ENCODE results near the gene STAU1.
"Not testable (repeated sequence)": the region's sequence is repeated elsewhere in the genome, so short reads cannot be mapped to it uniquely, and the experiment has no call there.

The STAU1 gene

DNA sequence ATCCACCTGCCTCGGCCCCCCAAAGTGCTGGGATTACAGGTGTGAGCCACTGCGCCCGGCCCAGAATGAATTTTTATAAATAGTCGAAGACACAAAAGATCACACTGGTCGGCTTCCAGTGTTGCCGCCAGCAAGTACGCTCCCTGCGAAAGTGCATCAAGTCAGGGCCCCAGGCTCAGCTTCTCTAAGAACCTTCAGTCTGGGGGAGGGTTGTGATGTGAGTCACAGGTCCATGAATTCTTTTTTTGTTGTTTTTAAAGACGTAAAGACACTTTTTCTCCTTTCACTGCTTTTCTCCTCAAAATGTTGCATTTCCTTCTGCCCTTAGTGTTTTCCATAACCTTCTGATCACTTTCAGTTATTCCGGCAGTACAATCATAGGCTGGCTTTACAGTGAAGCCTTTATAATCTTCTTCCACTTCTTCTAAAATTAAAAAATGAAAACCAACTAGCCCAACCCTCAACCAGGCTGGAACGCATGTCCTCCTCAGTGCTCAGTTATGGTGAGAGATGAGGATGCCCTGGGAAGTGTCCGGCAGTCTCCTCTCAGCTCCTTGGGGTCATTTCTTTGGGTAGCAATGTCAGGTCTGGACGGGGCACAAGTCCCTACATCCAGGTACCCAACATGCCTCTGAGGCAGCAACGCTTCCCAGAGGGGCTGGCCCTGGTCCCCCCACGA is 75.4 kb downstream of the STAU1 start:
- no peak for DNase-seq

DNA sequence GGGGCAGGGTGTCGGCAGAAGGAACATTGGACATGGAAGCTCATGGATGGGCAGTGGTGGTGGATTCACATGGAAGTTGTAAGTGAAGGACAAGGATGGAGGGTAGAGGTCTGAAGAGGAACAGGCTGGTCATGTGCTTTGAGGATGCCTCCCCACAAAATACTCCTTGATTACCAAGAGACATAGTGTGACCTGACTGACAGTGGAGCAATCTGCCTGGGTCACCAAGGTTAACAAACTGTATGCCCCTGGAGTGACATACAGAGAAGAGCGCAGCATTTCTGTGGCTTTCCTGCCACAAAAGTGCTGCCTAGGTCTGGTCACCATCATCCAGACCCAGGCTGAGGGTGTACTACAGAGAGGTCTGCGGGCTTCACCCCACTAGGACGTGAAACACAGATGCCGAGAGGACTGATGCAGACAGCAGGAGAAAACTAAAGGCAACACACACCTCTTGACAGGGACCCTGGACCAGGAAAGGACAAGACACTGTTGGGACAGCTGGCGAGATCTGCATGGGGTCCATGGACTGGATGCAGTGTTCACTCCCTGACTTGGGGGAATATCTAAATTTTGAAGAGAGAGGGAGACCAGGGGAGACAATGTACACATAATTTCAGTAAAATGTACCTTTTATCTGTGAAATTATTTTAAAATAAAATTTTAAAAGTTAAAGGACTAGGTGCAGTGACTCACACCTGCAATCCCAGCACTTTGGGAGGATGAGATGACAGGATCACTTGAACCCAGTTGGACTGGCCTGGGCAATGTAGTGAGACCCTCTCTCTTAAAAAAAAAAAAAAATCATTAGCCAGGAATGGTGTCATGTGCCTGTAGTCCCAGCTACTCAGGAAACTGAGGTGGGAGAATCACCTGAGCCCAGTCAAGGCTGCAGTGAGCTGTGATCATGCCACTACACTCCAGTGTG is 77.1 kb downstream of the STAU1 start:
- DNase-seq: no peak

DNA sequence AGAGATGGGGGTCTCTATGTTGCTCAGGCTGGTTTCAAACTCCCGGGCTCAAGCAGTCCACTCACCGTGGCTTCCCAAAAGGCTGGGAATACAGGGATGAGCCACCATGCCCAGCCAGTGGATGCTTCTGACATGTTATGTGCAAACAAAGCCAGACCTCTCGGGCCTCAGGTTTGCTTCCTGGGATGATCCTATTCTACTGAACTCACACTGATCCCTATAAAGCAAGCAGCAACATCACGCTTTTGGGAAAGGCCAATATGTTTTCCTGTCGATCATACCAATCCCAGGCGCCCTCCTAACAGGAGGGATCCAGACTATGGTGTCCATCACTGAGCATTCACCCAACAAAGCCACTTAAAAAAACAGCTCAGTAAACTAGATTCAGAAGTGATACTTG is 81.8 kb downstream of the STAU1 start:
- no peak for DNase-seq

- not testable (repeated sequence) for DNase-seq
Measured at GRCh38 chr20:49104979-49105547, 83.1 kb downstream of the STAU1 start.

DNA sequence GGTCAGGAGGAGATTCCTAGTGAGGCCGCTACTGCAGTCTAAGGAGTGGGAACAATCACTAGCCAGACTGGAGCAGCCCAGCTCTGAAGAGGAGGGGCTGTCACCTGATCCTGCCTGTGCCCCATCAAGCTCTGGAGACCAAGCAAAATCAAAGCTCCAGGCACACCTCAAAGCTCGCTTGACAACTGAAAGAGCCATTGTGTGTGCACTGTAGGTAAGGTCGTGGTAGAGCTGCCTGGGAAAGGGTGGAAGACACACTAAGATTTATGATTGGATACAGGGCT is 83.8 kb downstream of the STAU1 start:
- no peak for DNase-seq

- DNase-seq: no peak
Measured at GRCh38 chr20:49103647-49104364, 84.3 kb downstream of the STAU1 start.

GRCh38 chr20:49103019-49103418 is 85.1 kb downstream of the STAU1 start:
- DNase-seq: no peak

DNA sequence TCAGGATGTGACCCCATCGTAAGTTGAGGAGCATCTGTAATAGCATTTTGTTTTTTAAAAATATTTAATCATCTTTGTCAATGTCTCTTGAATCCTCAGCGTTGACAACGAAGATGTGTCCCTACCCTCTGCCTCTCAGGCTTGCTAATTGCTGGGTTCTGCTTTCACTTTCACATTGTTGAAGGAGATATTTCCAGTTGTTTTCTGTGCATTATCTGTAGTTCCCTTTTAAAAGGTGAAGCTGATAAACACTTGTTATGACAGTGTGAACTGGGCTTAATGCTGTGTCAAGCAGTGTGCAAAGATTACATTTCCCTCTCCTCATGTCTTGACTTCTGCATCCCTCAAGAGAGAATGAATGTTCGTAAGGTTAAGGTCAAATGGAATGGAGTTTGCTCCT is 87.2 kb downstream of the STAU1 start:
- DNase-seq: no peak

- DNase-seq: not testable (repeated sequence)
Measured at GRCh38 chr20:49100292-49100691, 87.8 kb downstream of the STAU1 start.

GRCh38 chr20:49099011-49099410 is 89.1 kb downstream of the STAU1 start:
- DNase-seq: no peak

DNA sequence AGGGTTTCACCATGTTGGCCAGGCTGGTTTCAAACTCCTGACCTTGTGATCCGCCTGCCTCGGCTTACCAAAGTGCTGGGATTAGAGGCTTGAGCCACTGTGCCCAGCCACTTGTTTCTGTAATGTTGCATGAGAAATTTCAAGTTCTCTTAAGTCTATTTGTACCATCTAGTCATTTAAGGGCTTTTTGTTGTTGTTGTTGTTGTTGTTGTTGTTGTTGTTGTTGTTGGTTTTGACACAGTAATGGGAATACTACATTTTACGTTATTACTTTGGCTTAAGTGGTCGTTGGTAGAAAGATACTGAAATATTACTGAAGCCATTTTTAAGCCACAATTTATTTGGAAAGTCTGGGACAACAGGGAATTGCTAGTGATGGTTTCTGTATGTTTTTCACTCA is 90.0 kb downstream of the STAU1 start:
- no peak for DNase-seq

- no peak for DNase-seq
Measured at GRCh38 chr20:49097159-49097558, 91.0 kb downstream of the STAU1 start.

DNA sequence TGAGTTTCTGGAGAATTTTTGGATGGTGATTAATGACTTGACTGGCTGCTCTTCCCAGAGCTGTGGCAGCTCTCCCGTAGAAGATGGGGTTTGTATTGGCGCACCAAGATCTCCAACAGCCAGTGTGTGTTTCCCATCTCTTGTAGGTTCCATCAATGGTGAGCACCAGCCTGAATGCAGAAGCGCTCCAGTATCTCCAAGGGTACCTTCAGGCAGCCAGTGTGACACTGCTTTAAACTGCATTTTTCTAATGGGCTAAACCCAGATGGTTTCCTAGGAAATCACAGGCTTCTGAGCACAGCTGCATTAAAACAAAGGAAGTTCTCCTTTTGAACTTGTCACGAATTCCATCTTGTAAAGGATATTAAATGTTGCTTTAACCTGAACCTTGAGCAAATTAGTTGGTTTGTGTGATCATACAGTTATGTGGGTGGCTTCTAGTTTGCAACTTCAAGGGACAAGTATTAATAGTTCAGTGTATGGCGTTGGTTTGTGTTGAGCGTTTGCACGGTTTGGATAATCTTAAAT is 91.9 kb downstream of the STAU1 start:
- DNase-seq: no peak

GRCh38 chr20:49091762-49092161 is 96.4 kb downstream of the STAU1 start:
- DNase-seq: no peak

DNA sequence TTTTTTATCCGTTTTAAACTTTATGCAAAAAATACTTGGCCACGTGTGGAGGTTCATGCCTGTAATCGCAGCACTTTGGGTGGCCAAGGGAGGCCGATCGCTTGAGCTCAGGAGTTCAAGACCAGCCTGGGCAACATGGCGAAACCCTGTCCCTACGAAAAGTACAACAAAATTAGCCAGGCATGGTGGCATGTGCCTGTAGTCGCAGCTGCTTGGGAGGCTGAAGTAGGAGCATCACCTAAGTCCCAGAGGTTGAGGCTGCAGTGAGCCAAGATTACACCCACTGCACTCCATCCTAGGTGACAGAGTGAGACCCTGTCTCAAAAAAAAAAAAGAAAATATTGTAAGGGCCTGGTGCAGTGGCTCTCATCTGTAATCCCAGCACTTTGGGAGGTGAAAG is 97.0 kb downstream of the STAU1 start:
- DNase-seq: no peak

DNA sequence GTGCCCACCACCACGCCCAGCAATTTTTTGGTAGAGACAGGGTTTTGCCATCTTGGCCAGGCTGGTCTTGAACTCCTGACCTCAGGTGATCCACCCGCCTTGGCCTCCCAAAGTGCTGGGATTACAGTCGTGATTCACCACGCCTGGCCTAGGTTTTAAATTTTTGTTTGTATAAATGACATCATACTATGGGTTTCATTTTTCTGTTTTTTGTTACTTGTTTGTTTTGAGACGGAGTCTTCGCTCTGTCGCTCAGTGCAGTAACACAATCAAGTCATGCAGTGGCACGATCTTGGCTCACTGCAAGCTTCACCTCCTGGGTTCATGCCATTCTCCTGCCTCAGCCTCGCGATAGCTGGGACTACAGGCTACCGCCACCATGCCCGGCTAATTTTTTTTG is 105.8 kb downstream of the STAU1 start:
- not testable (repeated sequence) for DNase-seq

GRCh38 chr20:49078310-49078709 is 109.8 kb downstream of the STAU1 start:
- no peak for DNase-seq

GRCh38 chr20:49074521-49074920 is 113.6 kb downstream of the STAU1 start:
- no peak for DNase-seq

Measured in stimulated activated CD4-positive, alpha-beta T cell treated with anti-CD3 and anti-CD28 coated beads, Interleukin-1b, Interleukin-23, amount 100 ng/mL, for 48 hours (primary cell).